ENCODE measurements around the gene GRK5. TPM values are rescaled to one million over a fixed set of nuclear protein-coding genes. Genes with fewer than 3 reads are reported as not detected.

GRK5 gene
- total RNA-seq, 4 donors from 2014 or later: 6.0 to 111 (median 9.5) TPM

GRCh38 chr10:119483001-119483400 lies 275.6 kb downstream of the GRK5 start:
- TF ChIP-seq POLR2A (IDR thresholded peaks at IDR 0.05) (no peak), POLR2AphosphoS5 (IDR thresholded peaks at IDR 0.05) (no peak), CTCF (IDR thresholded peaks at IDR 0.05) (no peak), EP300 (IDR thresholded peaks at IDR 0.05; ENCODE audit: low read depth) (no peak)
- no peaks in the 10 kb centered on the region for H3K9me3 ChIP-seq
- no peak overlapping the region for H3K27ac ChIP-seq
- H3K36me3 ChIP-seq: no peaks in the 10 kb centered on the region
- intact Hi-C loops (cut with DNase I; ENCODE audit: low total_unique reads) (no loop called here), in situ Hi-C loops (cut with MboI; ENCODE audit: low pct_ligation_motif_present in 1 of 4, low pct_unique_long_range_greater_than_20kb in 1 of 4, low sequenced_read_pairs in 3 of 4) (no loop called here)
- 89 to 91% methylated on average over 1 to 6 of the region's 6 CpGs for WGBS, 2 donors (ENCODE audit: low coverage in 1 of 2)
- no peak for DNase-seq
- no peaks in the 10 kb centered on the region for H3K4me1 ChIP-seq
- H3K4me3 ChIP-seq: no peak overlapping the region
- H3K27me3 ChIP-seq: no peaks in the 10 kb centered on the region

GRCh38 chr10:119483839-119484238 lies 276.5 kb downstream of the GRK5 start:
- TF ChIP-seq EP300 (IDR thresholded peaks at IDR 0.05; ENCODE audit: low read depth): no peak
- WGBS, 2 donors (ENCODE audit: low coverage in 1 of 2): 60 to 88% methylated on average over 1 to 9 of the region's 9 CpGs
- no peaks in the 10 kb centered on the region for H3K9me3 ChIP-seq
- in situ Hi-C loops (cut with MboI; ENCODE audit: low pct_ligation_motif_present in 1 of 4, low pct_unique_long_range_greater_than_20kb in 1 of 4, low sequenced_read_pairs in 3 of 4) (no loop called here), intact Hi-C loops (cut with DNase I; ENCODE audit: low total_unique reads) (no loop called here)
- H3K27me3 ChIP-seq: no peaks in the 10 kb centered on the region
- H3K36me3 ChIP-seq: no peaks in the 10 kb centered on the region
- no peak for DNase-seq
- H3K4me1 ChIP-seq: peaks cover 0 to 1% (median under 1%) of the 10 kb centered on the region in 4 donors
- H3K4me3 ChIP-seq: no peak overlapping the region
- H3K27ac ChIP-seq: no peak overlapping the region

- no peaks in the 10 kb centered on the region for H3K27me3 ChIP-seq
- intact Hi-C loops (cut with DNase I; ENCODE audit: low total_unique reads) (no loop called here), in situ Hi-C loops (cut with MboI; ENCODE audit: low pct_ligation_motif_present in 1 of 4, low pct_unique_long_range_greater_than_20kb in 1 of 4, low sequenced_read_pairs in 3 of 4) (no loop called here)
- no peak for TF ChIP-seq POLR2A (IDR thresholded peaks at IDR 0.05)
- no peak for TF ChIP-seq CTCF (IDR thresholded peaks at IDR 0.05)
- TF ChIP-seq EP300 (IDR thresholded peaks at IDR 0.05; ENCODE audit: low read depth): no peak
- TF ChIP-seq POLR2AphosphoS5 (IDR thresholded peaks at IDR 0.05): no peak
- H3K36me3 ChIP-seq: no peaks in the 10 kb centered on the region
- no peak overlapping the region for H3K4me3 ChIP-seq
- H3K27ac ChIP-seq: peak overlapping the region in 2 of 4 donors; percentile 35 to 58
- H3K4me1 ChIP-seq: peaks cover 8 to 14% (median 12%) of the 10 kb centered on the region in 4 donors
- no peaks in the 10 kb centered on the region for H3K9me3 ChIP-seq
- WGBS, 2 donors (ENCODE audit: low coverage in 1 of 2): 77 to 80% methylated on average over 3 to 7 of the region's 7 CpGs
- DNase-seq: no peak
Measured at GRCh38 chr10:119488675-119489074, 281.3 kb downstream of the GRK5 start.

GRCh38 chr10:119489991-119490326 lies 282.6 kb downstream of the GRK5 start:
- no peaks in the 10 kb centered on the region for H3K36me3 ChIP-seq
- in situ Hi-C loops (cut with MboI; ENCODE audit: low pct_ligation_motif_present in 1 of 4, low pct_unique_long_range_greater_than_20kb in 1 of 4, low sequenced_read_pairs in 3 of 4) (no loop called here), intact Hi-C loops (cut with DNase I; ENCODE audit: low total_unique reads) (no loop called here)
- H3K27me3 ChIP-seq: no peaks in the 10 kb centered on the region
- H3K4me1 ChIP-seq: peaks cover 11 to 26% (median 21%) of the 10 kb centered on the region in 4 donors
- no peaks in the 10 kb centered on the region for H3K9me3 ChIP-seq
- no peak for DNase-seq
- peak overlapping the region; percentile 13 to 74 (median 46) for H3K27ac ChIP-seq
- 47% methylated on average over 5 of the region's 5 CpGs; no CpG with 5 or more reads in 1 of the 2 donors for WGBS, 2 donors (ENCODE audit: low coverage in 1 of 2)
- H3K4me3 ChIP-seq: peak overlapping the region in 2 of 4 donors; percentile 21 to 48
- TF ChIP-seq POLR2A (IDR thresholded peaks at IDR 0.05) (no peak), POLR2AphosphoS5 (IDR thresholded peaks at IDR 0.05) (no peak), EP300 (IDR thresholded peaks at IDR 0.05; ENCODE audit: low read depth) (no peak), CTCF (IDR thresholded peaks at IDR 0.05) (peak in 1 of 5 experiments; percentile 11)
